Endothelial cell of umbilical vein (primary cell): ENCODE measurements around the gene ARHGEF5. TPM values are rescaled to one million over a fixed set of nuclear protein-coding genes. Genes with fewer than 3 reads are reported as not detected.

ENCODE experiments used
- BruUV-seq: library from RNA; stranded (reverse); fragments of 400-500 nt; replicated peaks from 2 replicates; lab custom pipeline; 2021; lab: Mats Ljungman, UMichigan
- CTCF ChIA-PET: fragments of 300-600, 350-600 bp; sonication (Branson Sonifier 250); formaldehyde crosslinking; loops from one replicate; lab custom pipeline; 2021; ENCODE audit warnings: antibody characterized with exemption, inconsistent platforms; lab: Charles Lee
- POLR2A ChIA-PET: fragments of 300-600, 350-600 bp; sonication (Branson Sonifier 250); formaldehyde crosslinking; loops from one replicate; lab custom pipeline; 2021; ENCODE audit warnings: antibody characterized with exemption, inconsistent platforms; lab: Charles Lee
- DNase-seq: peaks from one replicate; pipeline ENCODE4 v3.0.0-alpha.2; 2011; ENCODE audit warnings: low read depth, low spot score
- FAIRE-seq: peaks from 2 replicates; lab custom pipeline; 2011; peaks lifted over from hg19 to GRCh38; lab: Jason Lieb, UNC
- H2AFZ ChIP-seq: 2 replicates; pipeline ENCODE4 v1.6.0; 2012; ENCODE audit warnings: low read depth, low read length, control low read depth, inconsistent platforms
- H3K27ac ChIP-seq: 2 replicates; pipeline ENCODE4 v1.5.1; 2011; ENCODE audit warnings: low read depth, mild to moderate bottlenecking, control low read depth, low read length, moderate library complexity; ENCODE audit not compliant: insufficient read depth
- H3K27me3 ChIP-seq, 2 experiments: 2 replicates each; pipeline versions ENCODE4 v1.6.0 to v1.6.1; 2011; ENCODE audit warnings: low read length in 2 of 2, mixed read lengths in 1 of 2; ENCODE audit not compliant: control insufficient read depth in 2 of 2, insufficient read depth in 2 of 2
- H3K36me3 ChIP-seq, 2 experiments: 2 replicates in 1 of 2; 3 replicates in 1 of 2; pipeline ENCODE4 v1.5.1; 2011; ENCODE audit warnings: low read length in 2 of 2, mild to moderate bottlenecking in 1 of 2, moderate library complexity in 1 of 2; ENCODE audit not compliant: control insufficient read depth in 2 of 2, insufficient read depth in 2 of 2; ENCODE audit errors: extremely low read depth in 1 of 2
- H3K4me1 ChIP-seq: 3 replicates; pipeline ENCODE4 v1.5.1; 2011; ENCODE audit warnings: mild to moderate bottlenecking, low read length; ENCODE audit not compliant: control insufficient read depth, insufficient read depth; ENCODE audit errors: extremely low read depth
- H3K4me2 ChIP-seq: 2 replicates; pipeline ENCODE4 v1.6.1; 2011; ENCODE audit warnings: low read length, control low read depth, mixed read lengths; ENCODE audit not compliant: insufficient read depth
- H3K4me3 ChIP-seq, 3 experiments: fragments of 200-600 bp in 1 of 3; sonication (generic), shearing (Covaris generic) in 1 of 3; replicated peaks in 1 of 3; 2 replicates each; pipeline ENCODE4 v1.5.1; 2011 to 2016; ENCODE audit warnings: control low read depth in 3 of 3, low read length in 3 of 3, mild to moderate bottlenecking in 2 of 3, inconsistent platforms in 1 of 3, low read depth in 1 of 3, moderate library complexity in 1 of 3; ENCODE audit not compliant: insufficient read depth in 1 of 3
- H3K79me2 ChIP-seq: 2 replicates; pipeline ENCODE4 v1.6.0; 2012; ENCODE audit warnings: low read length, inconsistent platforms; ENCODE audit not compliant: control insufficient read depth, insufficient read depth
- H3K9ac ChIP-seq: replicated peaks from 2 replicates; pipeline ENCODE3; 2011; ENCODE audit warnings: low read length, control low read depth; ENCODE audit not compliant: insufficient read depth; ENCODE audit errors: extremely low read depth
- H3K9me1 ChIP-seq: replicated peaks from 3 replicates; pipeline ENCODE4 v1.6.0; 2011; ENCODE audit warnings: mild to moderate bottlenecking, low read length; ENCODE audit not compliant: control insufficient read depth, insufficient read depth; ENCODE audit errors: extremely low read depth
- H3K9me3 ChIP-seq: replicated peaks from 2 replicates; pipeline ENCODE4 v1.5.1; 2012; ENCODE audit warnings: low read length, inconsistent platforms; ENCODE audit not compliant: control insufficient read depth, insufficient read depth
- H4K20me1 ChIP-seq: replicated peaks from 2 replicates; pipeline ENCODE3; 2011; ENCODE audit warnings: mild to moderate bottlenecking, low read length; ENCODE audit not compliant: control insufficient read depth, insufficient read depth; ENCODE audit errors: extremely low read depth
- CTCF ChIP-seq, 2 donors: IDR thresholded peaks; 1 replicate in 1 of 2; 2 replicates in 1 of 2; pipeline ENCODE4 v1.5.1; 2011; ENCODE audit warnings: low read length in 2 of 2, mild to moderate bottlenecking in 2 of 2, moderate library complexity in 2 of 2, control low read depth in 1 of 2, inconsistent platforms in 1 of 2, low read depth in 1 of 2; ENCODE audit not compliant: insufficient read depth in 1 of 2; ENCODE audit errors: extremely low read depth in 1 of 2
- EZH2 ChIP-seq: IDR thresholded peaks from 2 replicates; pipeline ENCODE4 v1.6.1; 2012; ENCODE audit warnings: borderline replicate concordance, low read depth, mild to moderate bottlenecking, moderate library complexity, low read length, inconsistent platforms; ENCODE audit not compliant: severe bottlenecking
- FOS ChIP-seq: IDR thresholded peaks from 2 replicates; pipeline ENCODE4 v1.6.1; 2011; ENCODE audit warnings: mild to moderate bottlenecking, low read length, moderate library complexity, borderline replicate concordance; ENCODE audit not compliant: insufficient read depth
- GATA2 ChIP-seq: IDR thresholded peaks from 2 replicates; pipeline ENCODE4 v1.7.0; 2011; ENCODE audit warnings: low read depth, mild to moderate bottlenecking, moderate library complexity, mixed read lengths, low read length; ENCODE audit not compliant: insufficient read length, insufficient read depth
- JUN ChIP-seq: IDR thresholded peaks from 2 replicates; pipeline ENCODE4 v1.6.1; 2011; ENCODE audit warnings: borderline replicate concordance, low read depth; ENCODE audit not compliant: insufficient read length, insufficient read depth
- MAX ChIP-seq: IDR thresholded peaks from 2 replicates; pipeline ENCODE4 v1.6.1; 2011; ENCODE audit not compliant: insufficient read depth, insufficient read length
- MYC ChIP-seq: IDR thresholded peaks from one replicate; pipeline ENCODE4 v1.6.1; 2011; ENCODE audit warnings: mild to moderate bottlenecking, low read depth, low read length
- POLR2A ChIP-seq: IDR thresholded peaks from 2 replicates; pipeline ENCODE4 v1.6.1; 2012; ENCODE audit warnings: low read depth, mild to moderate bottlenecking, control low read depth, low read length
- POLR2AphosphoS5 ChIP-seq: IDR thresholded peaks from 2 replicates; pipeline ENCODE4 v1.6.1; 2012; ENCODE audit warnings: low read depth, mild to moderate bottlenecking, control low read depth, low read length, moderate library complexity; ENCODE audit not compliant: insufficient read depth
- dilution Hi-C: fragments of 300-500 bp; cut with MboI; formaldehyde crosslinking; loops from one replicate; pipeline ENCODE4 v1.15.0; 2019; ENCODE audit warnings: low sequenced_read_pairs; ENCODE audit not compliant: extremely low pct_ligation_motif_present
- intact Hi-C: fragments of 100-400 bp; cut with micrococcal nuclease; formaldehyde crosslinking; loops from one replicate; pipeline ENCODE4 v1.10.0; 2022
- polyA plus RNA-seq, 4 experiments: library from polyadenylated mRNA; depleted of rRNA in 3 of 4; stranded (reverse) in 3 of 4; unstranded in 1 of 4; fragments of >200 nt; gene quantifications; 2 replicates each; pipeline versions ENCODE4 v1.2.1 to v1.2.3, GENCODE V29; 2011 to 2012; ENCODE audit warnings: missing spikeins in 1 of 4
- total RNA-seq: library from RNA; stranded (reverse); gene quantifications from 2 replicates; pipeline ENCODE4 v1.2.3, GENCODE V29; 2021

The ARHGEF5 gene
- total and polyA plus RNA-seq, 2 donors (not counting 3 experiments of a cell fraction or from before 2014, with no cell fraction given) = 1.1 to 1.5 TPM

GRCh38 chr7:144403102-144403501 is 47.9 kb downstream of the ARHGEF5 start:
- dilution Hi-C loops = no loop called here
- Histone ChIP-seq H3K27me3 (no peaks in the 10 kb centered on the region), H3K4me2 (no peak overlapping the region), H4K20me1 (no peaks in the 10 kb centered on the region), H3K36me3 (no peaks in the 10 kb centered on the region), H3K9me1 (no peaks in the 10 kb centered on the region), H3K9ac (no peak overlapping the region), H2AFZ (no peak overlapping the region), H3K9me3 (no peaks in the 10 kb centered on the region), H3K27ac (no peak overlapping the region), H3K79me2 (no peaks in the 10 kb centered on the region), H3K4me3 (no peak overlapping the region), H3K4me1 (no peaks in the 10 kb centered on the region)
- CTCF ChIA-PET = no interaction called here
- BruUV-seq = no TSS peak
- no peak for DNase-seq
- POLR2A ChIA-PET = no interaction called here
- TF ChIP-seq JUN = no peak
- no peak for FAIRE-seq
- intact Hi-C loops = no loop called here

GRCh38 chr7:144403649-144404061 is 48.5 kb downstream of the ARHGEF5 start, which contains the start of gene NOBOX:
TSS of gene NOBOX (minus strand) at chr7:144403693.
- ChIA-PET POLR2A (no interaction called here), CTCF (no interaction called here)
- dilution Hi-C loops = no loop called here
- no peak within 1 kb of the TSS for H3K4me3 ChIP-seq
- H3K36me3 ChIP-seq = no peaks in the 10 kb centered on the region
- DNase-seq = no peak
- TF ChIP-seq CTCF (IDR thresholded peaks at IDR 0.05; ENCODE audit: extremely low read depth in 1 of 2, insufficient read depth in 1 of 2, low read depth in 1 of 2, low read length in 2 of 2) = no peak
- no peak for TF ChIP-seq MYC
- TF ChIP-seq FOS = no peak
- no peak for TF ChIP-seq POLR2A
- TF ChIP-seq MAX = no peak
- TF ChIP-seq EZH2 = no peak
- no peak for TF ChIP-seq JUN
- TF ChIP-seq GATA2 = no peak
- no peak for TF ChIP-seq POLR2AphosphoS5
- FAIRE-seq = no peak
- BruUV-seq = no TSS peak
- no peaks in the 10 kb centered on the region for H3K4me1 ChIP-seq
- H3K4me2 ChIP-seq = no peak within 1 kb of the TSS
- H3K27me3 ChIP-seq = no peaks in the 10 kb centered on the region
- H4K20me1 ChIP-seq = no peaks in the 10 kb centered on the region
- no peak within 1 kb of the TSS for H2AFZ ChIP-seq
- H3K9ac ChIP-seq = no peak within 1 kb of the TSS
- H3K27ac ChIP-seq = no peak within 1 kb of the TSS
- H3K9me3 ChIP-seq = no peaks in the 10 kb centered on the region
- no peaks in the 10 kb centered on the region for H3K79me2 ChIP-seq
- H3K9me1 ChIP-seq = no peaks in the 10 kb centered on the region
- intact Hi-C loops = no loop called here
